Measurements from ENCODE around the gene SLC22A12. TPM values are rescaled to one million over a fixed set of nuclear protein-coding genes. Genes with fewer than 3 reads are reported as not detected.

SLC22A12 gene
- total RNA-seq, 4 donors from 2014 or later, result 0.56 TPM; not detected in 3

- TF ChIP-seq CTCF (IDR thresholded peaks at IDR 0.05), result no peak
- DNase-seq (ENCODE audit: low spot score), result no peak
- ATAC-seq (ENCODE audit: low FRiP score), result no peak
These were observed 58.3 kb downstream of the SLC22A12 start for GRCh38 chr11:64649291-64649697.

- ATAC-seq (ENCODE audit: low FRiP score), result no peak
- no peak for DNase-seq (ENCODE audit: low spot score)
- no peak for TF ChIP-seq CTCF (IDR thresholded peaks at IDR 0.05)
These were observed 60.0 kb downstream of the SLC22A12 start for GRCh38 chr11:64650923-64651523.

Other genes with a start within 250 kb of the SLC22A12 start
- gene RPS6KA4, start 232.1 kb upstream of the SLC22A12 start, total RNA-seq, result 10 to 100 TPM; 15.7 to 64.2 (median 28.1) TPM
- not detected for gene SLC22A11, start 35.3 kb upstream of the SLC22A12 start, total RNA-seq
- 1 to 10 TPM; 1.5 to 6.3 (median 3.4) TPM for gene NRXN2, start 132.0 kb downstream of the SLC22A12 start, total RNA-seq
- gene RASGRP2, start 152.9 kb downstream of the SLC22A12 start, total RNA-seq, result 10 to 100 TPM in 3 of 4 donors, 1 to 10 TPM in 1; 9.3 to 53.1 (median 14.0) TPM
- 10 to 100 TPM in 2 of 4 donors, 1 to 10 TPM in 2; 2.1 to 25.9 (median 12.2) TPM for gene PYGM, start 168.8 kb downstream of the SLC22A12 start, total RNA-seq
- 100 to 1,000 TPM; 209 to 411 (median 320) TPM for gene SF1, start 187.3 kb downstream of the SLC22A12 start, total RNA-seq
- gene MAP4K2, start 212.0 kb downstream of the SLC22A12 start, total RNA-seq, result 10 to 100 TPM in 3 of 4 donors, 1 to 10 TPM in 1; 8.5 to 33.3 (median 17.7) TPM
- 10 to 100 TPM in 3 of 4 donors, 1 to 10 TPM in 1; 7.3 to 20.2 (median 12.2) TPM for gene MEN1, start 219.3 kb downstream of the SLC22A12 start, total RNA-seq